GM18867 (cell line): ENCODE results near the gene FNDC3A.
A peak's percentile ranks its signal among the peaks of the same experiment; 100 is the strongest.
"Not testable (repeated sequence)": the region's sequence is repeated elsewhere in the genome, so short reads cannot be mapped to it uniquely, and the experiment has no call there.

Source experiments
- ATAC-seq: cut with Tn5 transposase; IDR thresholded peaks from one replicate; pipeline ENCODE4 v1.9.1; 2021; ENCODE audit warnings: mild to moderate bottlenecking, moderate library complexity; ENCODE audit not compliant: unreplicated experiment

Gene FNDC3A

DNA sequence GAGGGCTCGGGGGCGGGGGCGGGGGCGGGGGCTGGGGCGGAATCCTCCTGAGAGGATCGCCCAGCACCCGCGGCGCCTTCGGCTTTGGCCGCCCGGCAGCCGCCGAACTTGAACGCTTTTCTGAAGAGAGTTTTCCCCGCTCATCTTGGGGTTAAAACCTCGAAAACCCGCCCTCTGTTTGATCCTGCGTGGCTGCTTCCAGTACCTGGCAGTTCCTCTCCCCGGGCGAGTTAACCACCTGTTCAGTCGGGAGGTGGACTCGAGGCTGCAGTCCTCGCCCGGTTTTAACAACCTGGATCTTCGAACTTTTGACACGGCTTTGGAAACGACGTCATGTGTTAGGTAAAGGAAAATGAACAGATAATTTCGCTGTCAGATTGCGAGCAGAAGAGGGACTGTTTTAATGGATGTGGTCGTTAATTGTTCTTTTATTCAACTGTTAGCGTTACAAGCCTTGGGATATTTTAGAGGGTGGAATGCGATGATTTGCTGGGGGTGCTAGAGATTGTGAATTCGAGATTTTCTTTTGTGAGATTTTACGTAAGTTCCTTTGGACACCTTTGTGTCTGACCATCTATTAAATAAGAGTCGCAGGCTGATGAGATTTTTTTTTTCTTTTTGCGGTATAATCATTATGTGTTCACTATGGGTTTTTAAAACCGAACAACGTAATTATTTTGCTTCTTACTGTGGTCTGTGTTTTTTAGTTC lies 1.0 kb downstream of the FNDC3A start:
- ATAC-seq: peak; percentile 11

DNA sequence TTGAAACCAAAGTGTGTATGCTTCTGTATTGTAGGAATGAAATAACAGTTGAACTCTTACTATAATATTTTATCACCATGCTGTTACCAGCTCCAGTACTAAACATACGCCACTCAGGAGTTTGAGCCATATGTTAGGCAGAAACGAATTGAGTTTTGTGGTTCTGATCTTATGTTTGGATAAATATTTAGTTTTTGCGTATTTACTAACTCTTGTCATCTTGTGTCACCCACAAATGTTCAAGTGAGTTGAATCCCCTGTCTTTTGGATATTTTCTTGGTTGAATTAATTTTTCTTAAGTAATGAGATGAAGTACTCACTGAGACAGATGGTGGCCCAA lies 1.5 kb downstream of the FNDC3A start:
- no peak for ATAC-seq

DNA sequence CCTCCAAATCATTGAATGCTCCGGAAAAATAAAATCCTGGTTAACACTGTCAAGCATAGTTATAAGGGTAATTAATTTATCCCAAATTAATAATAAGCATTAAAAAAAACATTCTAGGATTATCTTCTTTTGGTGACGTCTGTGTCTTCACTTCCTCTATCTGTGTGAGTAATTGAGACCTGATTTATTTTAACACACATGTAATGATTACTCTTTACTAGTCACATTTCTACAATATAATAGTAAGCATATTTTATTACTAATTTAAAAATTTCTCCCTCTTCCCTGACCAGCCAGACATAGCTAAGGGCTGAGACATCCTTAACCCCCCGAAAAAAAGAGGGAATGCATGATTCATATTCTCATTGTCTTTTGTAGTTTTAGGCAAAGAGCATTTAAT lies 2.3 kb downstream of the FNDC3A start:
- no peak for ATAC-seq

DNA sequence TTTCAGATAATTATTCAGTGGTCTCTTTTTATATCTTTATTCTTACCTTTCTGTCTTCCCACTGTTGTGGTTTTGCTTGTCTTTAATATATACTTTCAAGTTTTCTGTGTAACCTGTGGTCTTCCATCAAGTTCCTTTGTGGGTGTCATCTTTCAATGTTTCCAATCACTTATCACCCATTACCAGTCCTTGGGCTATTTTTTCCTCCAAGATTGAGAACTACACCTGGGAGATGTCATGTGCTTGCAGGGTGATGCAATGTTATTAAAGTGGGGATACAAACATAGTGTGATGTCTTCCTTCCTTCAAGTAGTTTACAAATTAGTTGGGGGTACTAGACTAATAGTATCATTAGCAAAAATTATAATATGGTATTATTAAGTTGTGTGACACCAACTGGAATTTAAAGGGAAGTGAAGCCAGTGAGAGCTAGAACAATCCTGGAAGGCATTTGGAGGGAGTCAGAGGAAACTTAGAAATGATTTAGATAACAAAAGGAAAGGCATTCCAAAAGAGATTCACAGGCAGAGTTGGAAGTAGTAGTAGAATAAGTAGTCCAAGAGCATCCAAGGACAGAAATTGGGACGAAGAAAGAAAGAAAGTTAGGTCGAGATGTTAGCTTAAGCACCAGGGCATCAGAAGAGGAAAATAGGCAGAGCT lies 3.4 kb downstream of the FNDC3A start:
- ATAC-seq: no peak

DNA sequence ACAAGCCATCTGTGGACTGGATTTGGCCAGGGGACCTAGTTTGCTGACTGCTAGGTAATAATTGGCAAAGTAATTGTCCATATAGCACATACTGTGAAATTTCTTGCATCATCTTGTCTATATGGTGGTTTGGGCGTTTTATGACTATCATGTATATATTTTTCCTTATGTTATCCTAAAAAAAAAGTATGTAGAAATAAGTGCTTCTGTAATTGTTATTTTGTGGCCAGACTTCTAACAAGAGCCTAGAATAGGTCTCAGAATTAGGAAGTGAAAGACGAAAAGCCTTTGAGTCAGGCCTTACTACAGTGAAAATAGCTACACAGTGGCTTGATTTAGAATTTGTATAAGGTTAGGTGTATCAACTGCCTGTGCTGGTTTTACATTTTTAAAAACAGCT lies 4.2 kb downstream of the FNDC3A start:
- peak; percentile 44 for ATAC-seq

DNA sequence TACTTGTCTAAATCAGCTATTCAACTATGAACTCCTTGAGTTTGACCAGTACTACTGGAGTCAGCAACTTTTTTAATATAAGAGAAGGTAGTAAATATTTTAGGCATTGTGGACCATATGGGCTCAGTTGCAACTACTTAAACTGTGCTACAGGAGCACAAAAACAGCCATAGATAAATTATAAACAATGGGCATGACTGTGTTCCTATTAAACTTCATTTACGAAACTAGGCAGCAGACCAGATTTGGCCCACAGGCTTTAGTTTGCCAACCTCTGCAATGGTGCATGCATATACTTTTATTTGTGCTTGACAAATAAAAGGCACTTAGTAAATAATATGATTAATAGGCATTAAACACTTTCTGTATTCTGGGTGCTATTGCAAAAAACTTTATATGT lies 7.6 kb downstream of the FNDC3A start:
- no peak for ATAC-seq

DNA sequence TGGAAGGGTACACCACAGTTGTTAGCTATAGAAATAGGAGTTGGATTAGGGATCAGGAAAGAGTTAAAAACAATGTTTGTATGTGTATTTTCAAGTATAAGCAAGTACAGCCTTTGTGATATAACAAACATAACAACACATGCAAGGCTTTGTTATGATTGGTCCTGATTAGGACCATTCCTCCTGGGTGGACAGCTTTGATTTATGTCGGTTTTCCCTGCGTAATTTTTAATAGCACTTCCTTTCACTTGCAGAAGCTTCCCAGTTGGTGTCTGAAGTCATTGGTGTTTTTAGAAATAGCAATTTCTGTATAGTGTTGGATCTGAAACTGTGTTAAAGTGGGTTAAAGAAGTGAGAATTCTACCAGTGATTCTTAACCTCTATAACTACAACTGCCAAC lies 10.0 kb downstream of the FNDC3A start:
- ATAC-seq: no peak

DNA sequence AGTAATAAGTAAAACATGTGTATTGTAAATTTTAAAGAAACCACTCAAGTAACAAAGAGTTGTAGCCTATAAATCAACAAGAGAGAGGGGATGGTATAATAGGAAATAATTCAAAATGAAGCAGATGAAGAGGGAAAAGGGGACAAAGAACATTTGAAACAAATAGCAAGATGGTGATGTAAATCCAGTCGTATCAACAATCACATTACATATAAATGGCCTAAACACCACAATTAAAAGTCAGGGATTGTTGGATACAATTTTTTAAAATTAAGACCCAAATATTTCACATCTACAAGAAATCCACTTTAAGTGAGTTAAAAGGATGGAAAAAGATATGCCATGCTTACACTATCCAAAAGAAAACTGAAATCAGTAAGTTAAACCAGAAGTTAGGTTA lies 15.2 kb downstream of the FNDC3A start:
- no peak for ATAC-seq

DNA sequence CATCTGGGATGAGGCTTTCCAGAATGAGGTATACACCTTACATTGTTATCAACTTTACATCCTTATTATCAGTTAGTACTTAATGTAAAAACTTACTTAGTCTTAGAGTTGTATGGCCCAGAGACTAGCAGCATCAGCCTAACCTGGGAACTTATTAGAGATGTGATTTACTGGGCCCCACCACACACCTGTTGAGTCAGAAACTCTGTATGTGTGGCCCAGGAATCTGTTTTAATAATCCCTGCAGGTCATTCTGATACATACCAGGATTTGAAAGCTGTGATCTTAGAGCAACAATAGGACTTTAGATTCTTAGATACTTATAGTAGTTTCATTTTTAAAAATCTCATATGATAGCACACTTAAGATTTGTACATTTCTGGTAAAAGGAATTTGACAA lies 17.4 kb downstream of the FNDC3A start:
- ATAC-seq: no peak

DNA sequence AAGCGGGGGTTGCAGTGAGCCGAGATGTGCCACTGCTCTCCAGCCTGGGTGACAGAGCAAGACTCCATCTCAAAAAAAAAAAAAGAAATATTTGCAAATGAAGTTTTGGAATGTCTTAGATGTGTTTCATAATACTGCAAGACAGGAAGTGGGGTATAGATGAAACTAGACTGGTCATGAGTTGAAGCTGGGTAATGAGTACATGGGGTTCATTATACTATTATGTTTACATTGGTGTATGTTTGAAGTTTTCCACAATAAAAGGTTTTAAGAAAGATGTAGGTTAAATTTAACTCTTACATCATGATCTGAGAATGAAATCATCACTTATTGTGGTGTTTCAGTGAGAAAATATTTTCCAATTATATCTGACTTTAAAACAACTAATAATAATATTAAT lies 19.0 kb downstream of the FNDC3A start:
- peak; percentile 58 for ATAC-seq

DNA sequence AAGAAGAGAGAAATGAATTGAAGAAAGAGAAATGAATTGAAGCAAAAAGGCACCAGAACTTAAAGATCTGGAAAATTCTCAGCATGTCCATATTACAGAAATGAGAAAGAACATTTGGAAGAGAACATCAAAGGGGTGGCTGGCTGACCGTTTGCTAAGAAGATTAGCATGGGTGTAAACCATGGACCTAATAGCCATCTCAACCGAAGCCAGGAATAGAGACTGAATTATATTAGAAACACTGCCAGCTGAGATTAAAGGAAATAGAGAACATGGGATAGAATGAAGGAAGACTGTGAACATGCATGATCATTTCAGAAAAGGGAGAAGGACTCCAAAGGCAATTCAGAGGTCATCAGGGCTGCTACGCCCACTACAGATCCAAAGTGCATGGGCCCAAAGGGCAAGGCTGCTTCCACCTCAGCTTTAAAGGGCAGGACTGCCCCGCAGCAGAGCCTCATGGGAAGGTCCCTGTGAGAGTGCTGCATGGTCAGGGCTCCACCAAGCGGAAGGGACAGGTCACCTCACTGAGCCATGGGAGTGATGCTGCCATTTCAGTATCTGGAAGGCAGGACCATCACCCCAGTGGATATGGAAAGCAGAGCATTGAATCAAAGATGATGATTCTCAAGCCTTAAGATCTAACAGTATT lies 23.1 kb downstream of the FNDC3A start:
- no peak for ATAC-seq

DNA sequence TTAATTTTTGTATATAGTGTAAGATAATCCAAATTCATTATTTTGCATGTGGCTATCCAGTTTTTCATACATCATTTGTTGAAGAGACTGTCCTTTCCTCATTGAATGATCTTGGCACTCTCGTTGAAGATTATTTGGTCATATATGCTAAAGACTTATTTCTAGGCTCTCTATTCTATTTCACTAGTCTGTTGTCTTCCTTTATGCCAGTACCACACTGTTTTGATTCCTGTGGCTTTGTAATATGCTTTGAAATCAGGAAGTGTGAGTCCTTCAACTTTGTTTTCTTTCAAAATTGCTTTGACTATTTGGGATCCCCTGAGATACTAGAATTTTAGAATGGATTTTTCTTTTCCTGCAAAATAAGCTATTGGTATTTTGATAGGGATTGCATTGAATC lies 24.5 kb downstream of the FNDC3A start:
- no peak for ATAC-seq

DNA sequence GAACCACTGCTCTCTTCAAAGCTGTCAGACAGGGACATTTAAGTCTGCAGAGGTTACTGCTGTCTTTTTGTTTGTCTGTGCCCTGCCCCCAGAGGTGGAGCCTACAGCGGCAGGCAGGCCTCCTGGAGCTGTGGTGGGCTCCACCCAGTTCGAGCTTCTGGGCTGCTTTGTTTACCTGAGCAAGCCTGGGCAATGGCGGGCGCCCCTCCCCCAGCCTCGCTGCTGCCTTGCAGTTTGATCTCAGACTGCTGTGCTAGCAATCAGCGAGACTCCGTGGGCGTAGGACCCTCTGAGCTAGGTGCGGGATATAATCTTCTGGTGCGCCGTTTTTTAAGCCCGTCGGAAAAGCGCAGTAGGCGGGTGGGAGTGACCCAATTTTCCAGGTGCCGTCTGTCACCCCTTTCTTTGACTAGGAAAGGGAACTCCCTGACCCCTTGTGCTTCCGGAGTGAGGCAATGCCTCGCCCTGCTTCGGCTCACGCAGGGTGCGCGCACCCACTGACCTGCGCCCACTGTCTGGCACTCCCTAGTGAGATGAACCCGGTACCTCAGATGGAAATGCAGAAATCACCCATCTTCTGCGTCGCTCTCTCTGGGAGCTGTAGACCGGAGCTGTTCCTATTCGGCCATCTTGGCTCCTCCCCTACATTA lies 43.4 kb downstream of the FNDC3A start:
- ATAC-seq: not testable (repeated sequence)

DNA sequence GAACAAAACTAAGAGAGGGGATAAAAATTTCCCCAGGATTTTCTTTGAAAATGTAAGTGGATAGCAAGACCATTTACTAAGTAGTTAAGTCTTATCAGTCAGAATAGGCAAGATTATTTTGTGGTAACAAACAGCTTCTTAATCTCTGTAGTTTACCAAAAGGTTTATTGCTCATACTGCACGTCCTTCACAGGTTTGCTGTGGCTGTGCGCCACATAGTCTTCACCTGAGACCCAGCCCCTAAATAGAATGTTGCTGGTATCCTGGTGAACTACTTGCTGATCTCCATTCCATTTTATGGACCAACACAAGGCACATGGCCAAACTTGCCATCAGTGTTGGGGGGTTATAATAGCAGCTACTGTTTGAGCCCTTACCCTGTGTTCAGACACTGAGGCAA lies 44.6 kb downstream of the FNDC3A start:
- no peak for ATAC-seq

DNA sequence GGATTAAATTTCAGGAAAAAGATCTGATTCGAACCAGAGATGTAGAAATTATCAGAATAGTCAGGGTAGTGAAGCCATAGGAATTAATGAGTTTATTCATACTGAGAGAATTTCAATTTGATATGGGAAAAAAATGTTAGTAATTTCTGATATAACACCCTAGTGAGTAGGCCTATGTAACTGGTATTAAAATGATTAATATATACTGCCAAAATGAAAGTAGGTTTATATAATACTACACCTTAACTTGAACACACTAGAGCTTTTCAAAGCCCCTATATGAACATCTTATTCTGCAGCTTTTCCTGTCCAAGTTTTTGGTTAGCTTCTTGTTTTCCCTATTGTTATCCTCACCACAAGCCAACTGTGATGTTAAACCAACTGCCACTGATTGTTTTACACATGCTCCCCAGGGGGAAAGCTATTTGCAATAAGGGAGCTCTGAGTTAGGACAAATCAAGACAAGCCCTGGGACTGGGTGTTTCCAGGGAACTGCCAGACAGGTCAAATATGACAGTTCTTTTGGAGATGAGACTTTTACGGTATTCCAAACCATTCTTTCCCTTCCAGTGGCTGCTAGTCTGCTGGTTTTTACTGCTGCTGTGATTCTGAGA lies 45.3 kb downstream of the FNDC3A start:
- no peak for ATAC-seq

DNA sequence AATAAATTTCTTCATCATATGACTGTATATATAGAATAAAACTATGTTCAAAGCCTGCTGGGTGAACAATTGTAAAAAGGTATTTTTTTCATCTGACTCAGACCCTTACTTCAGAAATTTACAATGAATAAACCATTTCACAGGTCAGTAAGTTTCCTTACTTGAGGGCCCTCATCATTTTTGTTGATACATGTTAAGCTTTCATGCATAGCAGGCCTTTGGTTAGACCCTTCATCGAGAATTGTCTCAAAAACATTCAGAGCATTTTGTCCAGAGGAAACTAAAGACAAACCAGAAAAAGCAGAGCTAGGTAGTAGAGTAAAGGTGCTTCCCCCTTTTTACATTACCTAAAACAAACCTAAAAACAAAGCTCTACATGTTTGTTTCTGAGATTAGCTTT lies 46.2 kb downstream of the FNDC3A start:
- no peak for ATAC-seq

DNA sequence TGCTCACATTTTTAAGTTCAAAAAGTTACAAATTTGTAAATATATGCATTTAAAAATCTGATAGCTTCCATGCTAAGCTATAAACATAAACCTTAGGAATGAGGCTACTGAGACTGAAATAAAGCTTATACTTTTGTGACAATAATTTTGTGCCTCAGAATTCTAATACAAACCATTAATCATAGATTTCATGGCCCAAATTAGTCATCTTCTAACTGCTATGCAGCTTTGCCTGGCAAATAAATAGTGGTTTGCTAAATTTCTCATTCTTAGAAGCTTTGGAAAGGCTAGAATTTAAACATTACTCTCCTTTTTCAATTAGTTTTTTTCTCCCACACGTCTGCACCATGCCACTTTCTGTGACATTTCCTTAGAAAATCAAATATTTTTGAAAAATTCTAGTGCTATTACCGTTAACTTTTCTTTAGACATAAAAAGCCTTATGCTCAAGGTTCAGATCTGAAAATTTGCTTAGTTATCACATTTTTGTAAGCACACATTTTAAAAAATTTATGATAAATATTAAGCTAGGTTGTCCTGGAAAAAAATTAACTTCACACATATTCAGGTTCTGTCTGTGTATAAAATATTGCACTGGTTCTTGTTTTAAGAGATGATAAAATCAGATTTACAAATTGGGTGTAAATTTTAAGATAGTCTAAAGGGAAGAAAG lies 46.9 kb downstream of the FNDC3A start:
- no peak for ATAC-seq

DNA sequence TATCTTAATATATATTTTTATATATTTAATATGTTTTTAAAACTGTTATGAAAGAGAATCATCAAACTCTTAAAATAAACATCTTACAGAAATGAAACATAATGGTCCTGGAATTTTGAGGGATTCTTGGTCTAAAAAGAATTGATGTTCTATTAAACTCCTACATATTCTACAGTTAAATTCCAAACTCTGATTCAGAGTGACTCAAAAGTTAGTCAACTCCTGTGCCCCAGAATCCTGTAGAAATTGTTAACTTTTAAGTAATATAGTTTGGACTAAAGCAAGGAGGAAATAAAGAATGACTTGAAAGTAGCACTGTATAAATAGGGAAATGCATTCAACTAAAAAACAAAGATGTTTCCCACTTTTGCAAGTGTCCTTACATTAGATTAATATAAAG lies 47.7 kb downstream of the FNDC3A start:
- no peak for ATAC-seq

DNA sequence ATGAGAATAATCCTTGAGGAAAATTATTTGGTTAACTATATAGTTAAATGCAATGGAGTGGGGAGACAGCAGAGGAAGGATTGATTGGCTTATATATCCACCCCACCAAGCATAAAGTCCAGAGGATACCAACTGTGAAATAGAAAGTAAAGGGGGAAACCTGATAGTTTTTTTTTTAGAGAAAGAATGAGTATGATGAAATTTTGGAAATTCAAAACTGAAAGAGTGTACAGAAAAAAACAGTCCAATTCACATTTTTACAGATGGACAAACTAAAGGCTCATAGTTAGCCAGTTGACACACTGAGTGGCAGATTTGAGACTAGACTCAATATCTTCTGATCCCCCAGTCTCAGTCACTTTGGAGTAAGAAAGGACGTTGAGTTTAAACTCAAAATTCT lies 51.1 kb downstream of the FNDC3A start:
- ATAC-seq: no peak

DNA sequence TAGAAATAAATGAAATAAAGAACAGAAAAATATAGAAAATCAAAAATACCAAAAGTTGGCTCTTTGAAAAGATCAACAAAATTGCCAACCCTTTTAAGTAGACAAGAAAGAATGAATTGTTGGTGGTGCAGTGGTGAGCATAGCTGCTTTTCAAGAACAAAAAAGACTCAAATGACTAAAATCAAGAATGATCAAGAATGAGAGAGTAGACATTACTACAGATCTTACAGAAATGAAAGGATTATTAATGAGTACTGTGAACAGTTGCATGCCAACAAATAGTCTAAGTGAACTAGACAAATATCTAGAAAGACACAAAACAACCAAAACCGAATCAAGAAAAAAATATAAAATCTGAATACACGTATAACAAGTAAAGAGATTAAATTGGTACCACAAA lies 53.9 kb downstream of the FNDC3A start:
- no peak for ATAC-seq

DNA sequence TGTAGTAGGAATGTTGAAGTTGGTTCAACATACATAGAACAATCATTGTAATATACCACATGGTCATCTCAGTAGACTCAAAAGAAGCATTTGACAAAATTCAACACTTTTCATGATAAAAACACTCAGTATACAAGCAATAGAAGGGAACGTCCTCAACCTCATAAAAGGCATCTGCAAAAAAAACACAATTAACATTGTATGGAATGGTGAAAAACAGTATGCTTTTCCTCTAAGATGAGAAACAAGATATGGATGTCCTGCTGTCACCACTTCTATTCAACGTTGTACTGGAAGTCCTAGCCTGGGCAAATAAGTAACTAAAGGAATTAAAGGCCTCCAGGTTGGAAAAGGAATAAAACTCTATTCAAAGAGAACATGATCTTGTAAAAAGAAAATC lies 54.5 kb downstream of the FNDC3A start:
- ATAC-seq: no peak
